Left renal pelvis (tissue), 4 donors: ENCODE data around the gene TSC2. TPM values are rescaled to one million over a fixed set of nuclear protein-coding genes. Genes with fewer than 3 reads are reported as not detected.

Experiments
- DNase-seq, 4 donors: peaks; one replicate each; pipeline ENCODE4 v3.0.0-alpha.2; 2013; ENCODE audit warnings: low read depth in 4 of 4, low spot score in 3 of 4
- polyA plus RNA-seq, 4 donors: library from polyadenylated mRNA; unstranded; fragments of 120-200 nt; gene quantifications; one replicate each; pipeline ENCODE4 v1.2.1, GENCODE V29; 2013; ENCODE audit not compliant: insufficient read length in 4 of 4

TSC2 gene
- polyA plus RNA-seq, 4 donors: 121 to 183 (median 146) TPM

GRCh38 chr16:2061526-2061925 is 13.7 kb downstream of the TSC2 start:
- no peak for DNase-seq

- DNase-seq: no peak
Measured at GRCh38 chr16:2062801-2063200, 15.0 kb downstream of the TSC2 start.

- no peak for DNase-seq
Measured at GRCh38 chr16:2063861-2064260, 16.1 kb downstream of the TSC2 start.

GRCh38 chr16:2064368-2064945 is 16.7 kb downstream of the TSC2 start:
- DNase-seq: no peak

GRCh38 chr16:2066139-2066538 is 18.4 kb downstream of the TSC2 start:
- no peak for DNase-seq

GRCh38 chr16:2070576-2071453 is 23.0 kb downstream of the TSC2 start:
- DNase-seq: no peak

GRCh38 chr16:2071454-2072202 is 23.8 kb downstream of the TSC2 start:
- DNase-seq: no peak

GRCh38 chr16:2072926-2073325 is 25.1 kb downstream of the TSC2 start:
- DNase-seq: no peak

GRCh38 chr16:2074071-2074470 is 26.3 kb downstream of the TSC2 start:
- DNase-seq: no peak

GRCh38 chr16:2075631-2076030 is 27.8 kb downstream of the TSC2 start:
- DNase-seq: no peak

GRCh38 chr16:2076072-2076865 is 28.5 kb downstream of the TSC2 start:
- DNase-seq: no peak

- no peak for DNase-seq
Measured at GRCh38 chr16:2077016-2077415, 29.2 kb downstream of the TSC2 start.

GRCh38 chr16:2077696-2078095 is 29.9 kb downstream of the TSC2 start:
- no peak for DNase-seq

GRCh38 chr16:2078096-2078495 is 30.3 kb downstream of the TSC2 start:
- no peak for DNase-seq

- DNase-seq: no peak
Measured at GRCh38 chr16:2078691-2079090, 30.9 kb downstream of the TSC2 start.

- DNase-seq: no peak
Measured at GRCh38 chr16:2079311-2079800, 31.6 kb downstream of the TSC2 start.

GRCh38 chr16:2079991-2080390 is 32.2 kb downstream of the TSC2 start:
- no peak for DNase-seq

- DNase-seq: no peak
Measured at GRCh38 chr16:2081201-2082084, 33.7 kb downstream of the TSC2 start.

- peak; percentile 54 to 73 (median 66) for DNase-seq
Measured at GRCh38 chr16:2082171-2082982, 34.6 kb downstream of the TSC2 start.
